Activated CD8-positive, alpha-beta memory T cell treated with anti-CD3 and anti-CD28 coated beads, Interleukin-2, amount 50 U/mL, for 48 hours (primary cell): ENCODE measurements around the gene BRIP1.
"Not testable (repeated sequence)": the region's sequence is repeated elsewhere in the genome, so short reads cannot be mapped to it uniquely, and the experiment has no call there.

Source experiments
- DNase-seq: peaks from one replicate; pipeline ENCODE4 v3.0.0-alpha.2; 2020

Gene BRIP1

DNA sequence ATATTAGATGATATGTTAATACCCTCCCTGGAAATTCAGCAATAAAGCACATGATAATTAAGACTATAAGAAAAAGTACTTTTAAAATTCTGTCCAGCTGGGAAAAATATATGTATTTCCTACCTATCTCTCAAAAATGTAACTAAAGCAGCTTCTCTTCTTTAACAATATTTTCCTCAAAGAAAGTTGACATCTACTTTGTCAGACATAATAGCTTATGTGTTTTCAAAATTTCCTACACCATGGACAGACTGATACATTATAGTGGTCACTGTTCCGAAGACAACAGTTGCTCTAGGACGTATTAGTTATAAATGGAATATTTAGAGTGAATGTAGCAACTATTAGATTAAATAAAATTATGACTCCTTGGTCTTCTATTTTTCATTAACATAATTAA is 140.9 kb downstream of the BRIP1 start:
- no peak for DNase-seq

- DNase-seq, result no peak
These were observed 143.1 kb downstream of the BRIP1 start for GRCh38 chr17:61720016-61720795.

- DNase-seq, result not testable (repeated sequence)
These were observed 144.1 kb downstream of the BRIP1 start for GRCh38 chr17:61719220-61719619.

GRCh38 chr17:61718022-61718421 is 145.3 kb downstream of the BRIP1 start:
- no peak for DNase-seq

- DNase-seq, result no peak
These were observed 146.0 kb downstream of the BRIP1 start for GRCh38 chr17:61717352-61717751.

DNA sequence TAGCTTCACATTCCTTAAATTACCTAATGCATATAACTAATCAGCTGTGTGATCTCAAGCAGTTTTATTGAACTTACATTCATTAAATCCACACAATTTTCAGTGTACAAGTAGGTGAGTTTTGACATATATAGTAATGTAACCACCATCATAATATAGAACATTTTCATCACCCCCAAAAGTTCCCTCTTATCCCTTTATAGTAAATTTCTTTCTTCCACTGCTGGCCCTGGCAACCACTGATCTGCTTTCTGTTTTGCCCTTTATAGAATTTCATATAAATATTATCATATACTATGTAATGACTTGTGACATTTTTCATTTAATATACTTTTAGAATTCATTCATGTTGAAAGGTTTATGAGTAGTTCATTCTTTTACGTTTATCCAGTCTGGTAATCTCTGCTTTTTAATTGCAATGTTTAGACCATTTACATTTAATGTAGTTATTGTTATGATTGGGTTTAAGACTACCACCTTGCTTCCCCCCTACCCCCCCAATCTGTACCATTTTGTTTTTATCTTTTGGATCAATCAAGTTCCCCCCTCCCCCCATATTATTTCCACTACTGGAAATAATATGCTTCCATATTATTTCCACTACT is 147.0 kb downstream of the BRIP1 start:
- DNase-seq, result no peak

GRCh38 chr17:61715348-61715747 is 148.0 kb downstream of the BRIP1 start:
- no peak for DNase-seq

DNA sequence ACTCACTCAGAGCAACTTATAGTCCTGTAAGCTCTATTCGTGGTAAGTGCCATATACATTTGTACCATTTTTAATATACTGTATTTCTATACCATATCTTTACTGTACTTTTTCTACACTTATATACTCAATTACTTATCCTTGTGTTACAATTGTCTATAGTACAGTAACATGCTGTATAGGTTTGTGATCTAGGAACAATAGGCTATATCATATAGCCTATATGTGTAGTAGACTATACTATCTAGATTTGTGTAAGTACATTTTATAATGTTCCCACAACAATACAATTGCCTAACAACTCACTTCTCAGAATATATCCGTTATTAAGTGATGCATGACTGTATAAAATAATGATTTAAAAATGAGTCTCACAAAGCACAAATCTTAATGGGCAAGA is 149.0 kb downstream of the BRIP1 start:
- no peak for DNase-seq

GRCh38 chr17:61713035-61713434 is 150.3 kb downstream of the BRIP1 start:
- no peak for DNase-seq

DNA sequence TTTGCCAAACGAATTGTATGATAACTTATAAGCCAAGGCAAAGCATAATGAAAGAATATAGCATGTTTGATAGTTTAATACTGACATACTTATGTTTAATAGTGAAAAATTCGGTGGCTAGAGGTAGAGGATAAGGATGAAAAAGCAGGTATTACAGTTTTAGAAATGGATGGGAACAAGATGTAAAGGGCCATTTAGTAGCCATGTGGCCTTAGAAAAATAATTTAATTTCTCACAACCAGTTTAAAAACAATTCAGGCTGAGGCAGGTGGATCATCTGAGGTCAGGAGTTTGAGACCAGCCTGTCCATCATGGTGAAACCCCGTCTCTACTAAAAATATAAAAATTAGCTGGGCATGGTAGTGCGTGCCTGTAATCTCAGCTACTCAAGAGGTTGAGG is 152.8 kb downstream of the BRIP1 start:
- DNase-seq, result no peak

DNA sequence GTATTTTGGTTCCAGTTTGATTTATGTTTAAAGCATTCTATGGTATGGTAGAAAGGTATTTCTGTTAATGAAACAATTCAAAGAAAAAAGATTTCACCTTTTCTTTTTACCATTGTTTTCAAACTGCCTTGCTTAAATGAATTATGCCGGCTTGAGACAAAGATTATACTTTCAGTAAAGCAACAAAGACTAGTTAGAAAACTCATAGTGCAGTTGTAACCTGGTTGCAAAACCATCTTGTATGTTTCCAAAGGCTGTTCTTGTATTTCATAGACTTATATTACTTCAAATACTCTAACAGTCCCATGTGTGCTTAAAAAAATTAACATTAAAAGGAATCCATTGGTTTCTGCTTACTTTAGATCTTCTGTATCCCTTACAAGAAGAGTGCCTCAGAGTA is 153.8 kb downstream of the BRIP1 start:
- no peak for DNase-seq

- DNase-seq, result no peak
These were observed 158.3 kb downstream of the BRIP1 start for GRCh38 chr17:61704935-61705449.

DNA sequence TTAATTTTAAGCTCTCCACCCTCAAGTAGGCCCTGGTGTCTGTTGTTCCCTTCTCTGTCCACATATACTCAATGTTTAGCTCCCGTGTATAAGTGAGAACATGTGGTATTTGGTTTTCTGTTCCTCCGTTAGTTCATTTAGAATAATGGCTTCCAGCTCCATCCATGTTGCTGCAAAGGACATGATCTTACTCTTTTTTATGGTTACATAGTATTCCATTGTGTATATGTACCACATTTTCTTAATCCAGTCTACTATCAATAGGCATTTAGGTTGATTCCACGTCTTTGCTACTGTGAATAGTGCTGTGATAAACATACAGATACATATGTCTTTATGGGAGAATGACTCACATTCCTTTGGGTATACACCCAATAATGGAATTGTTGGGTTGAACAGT is 160.9 kb downstream of the BRIP1 start:
- DNase-seq, result no peak

DNA sequence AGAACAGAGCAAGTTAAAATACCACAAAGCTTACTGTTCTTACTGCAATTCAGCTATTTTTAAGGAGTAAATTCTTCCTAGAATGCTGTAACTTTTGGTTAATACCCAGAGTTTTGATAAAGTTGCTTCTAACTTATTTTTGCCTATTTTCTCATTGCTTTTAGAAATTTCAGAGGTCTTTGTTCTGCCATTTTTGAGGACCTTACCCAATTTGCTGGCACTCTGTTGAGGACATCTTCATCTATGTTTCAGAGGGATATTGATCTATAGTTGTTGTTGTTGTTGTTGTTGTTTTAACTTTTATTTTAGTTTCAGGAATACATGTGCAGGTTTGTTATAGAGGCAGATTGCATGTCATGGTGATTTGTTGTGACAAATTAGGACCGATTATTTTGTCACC is 161.3 kb downstream of the BRIP1 start:
- no peak for DNase-seq

DNA sequence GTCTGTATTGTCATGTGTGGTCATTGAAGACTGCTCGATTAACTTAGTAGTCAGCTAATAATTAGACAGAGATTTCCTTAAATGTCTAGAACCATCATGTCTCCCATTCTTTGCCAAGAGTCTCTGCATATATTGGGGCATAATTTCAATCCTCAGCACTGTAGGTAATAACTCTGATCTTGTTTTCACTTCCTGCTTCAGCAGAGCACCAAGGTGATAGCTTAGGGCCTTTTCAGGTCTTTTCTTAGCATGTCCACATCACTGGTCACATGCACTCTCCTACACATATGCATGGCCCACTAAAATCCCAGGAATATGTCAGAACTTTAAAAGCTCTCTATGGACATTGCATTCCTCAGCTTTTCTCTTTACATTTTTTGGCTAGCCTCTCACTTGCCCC is 162.0 kb downstream of the BRIP1 start:
- DNase-seq, result no peak

GRCh38 chr17:61700252-61700651 is 163.1 kb downstream of the BRIP1 start:
- no peak for DNase-seq

DNA sequence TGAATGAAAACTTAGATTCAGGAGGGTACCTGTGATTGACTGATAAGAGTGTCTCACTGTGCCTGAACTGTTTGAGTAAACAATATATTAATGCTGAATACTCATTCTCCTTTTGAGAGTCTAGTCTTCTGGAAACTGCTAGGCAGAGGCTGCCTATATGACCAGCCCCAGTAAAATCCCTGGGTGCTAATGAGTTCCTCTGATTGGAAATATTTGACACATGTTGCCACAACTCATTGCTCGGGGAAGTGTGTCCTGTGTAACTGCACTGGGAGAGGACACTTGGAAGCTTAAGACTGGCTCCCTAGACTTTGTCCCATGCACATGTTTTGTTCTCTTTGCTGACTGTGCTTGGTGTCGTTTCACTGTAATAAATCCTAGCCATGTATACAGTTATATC is 163.6 kb downstream of the BRIP1 start:
- DNase-seq, result no peak

DNA sequence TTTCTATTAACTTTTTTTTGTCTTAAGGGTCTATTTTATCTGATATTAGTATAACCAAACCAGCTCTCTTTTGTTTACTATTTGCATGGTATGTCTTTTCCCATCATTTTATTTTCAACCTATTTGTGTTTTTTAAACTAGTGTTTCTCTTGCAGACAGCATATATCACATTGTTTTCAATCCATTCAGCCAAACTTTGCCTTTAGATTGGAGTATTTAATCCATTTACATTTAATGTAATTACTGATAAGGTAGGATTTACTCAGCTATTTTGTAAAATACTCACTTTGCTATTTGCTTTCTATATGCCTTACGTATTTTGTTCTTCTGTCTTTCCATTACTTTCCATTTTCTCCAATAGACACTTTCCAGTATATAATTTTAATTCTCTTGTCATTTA is 164.3 kb downstream of the BRIP1 start:
- DNase-seq, result no peak

GRCh38 chr17:61698244-61698643 is 165.1 kb downstream of the BRIP1 start:
- no peak for DNase-seq

DNA sequence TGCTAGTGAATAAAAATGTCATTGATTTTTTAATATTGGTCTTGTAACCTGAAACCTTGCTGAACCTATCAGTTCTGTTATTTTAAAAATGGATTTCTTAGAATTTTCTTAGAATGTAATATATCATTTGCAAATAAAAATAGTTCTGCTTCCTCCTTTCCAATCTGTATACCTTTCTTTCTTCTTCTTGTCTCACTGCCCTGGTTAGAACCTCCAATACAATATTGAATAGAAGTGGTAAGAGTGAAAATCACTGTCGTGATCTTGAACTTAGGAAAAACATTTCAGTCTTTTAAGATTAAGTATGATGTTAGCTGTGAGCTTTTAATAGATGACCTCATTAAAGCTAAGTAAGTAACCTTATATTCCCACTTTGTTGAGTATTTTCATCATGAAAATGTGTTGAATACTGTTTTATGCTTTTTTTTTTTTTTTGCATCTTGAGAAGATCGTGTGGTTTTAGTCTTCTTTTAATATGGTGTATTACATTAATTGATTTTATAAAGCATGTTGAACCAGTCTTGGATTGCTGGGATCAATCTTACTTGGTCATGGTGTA is 167.5 kb downstream of the BRIP1 start:
- no peak for DNase-seq

DNA sequence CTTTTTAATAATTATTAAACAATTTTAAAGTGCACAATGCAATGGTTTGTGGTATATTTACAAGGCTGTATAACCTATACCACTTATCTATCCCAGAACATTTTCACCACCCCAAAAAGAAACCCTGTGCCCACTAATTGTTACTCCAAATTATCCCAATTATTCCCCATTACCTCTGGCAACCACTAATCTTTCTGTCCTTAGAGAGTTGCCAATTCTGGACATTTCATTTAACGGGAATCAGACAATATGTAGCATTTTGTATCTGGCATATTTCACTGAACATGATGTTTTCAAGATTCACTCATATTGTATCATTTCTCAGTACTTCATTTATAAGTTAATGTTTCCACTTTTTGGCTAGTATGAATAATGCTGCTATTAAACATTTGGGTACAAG is 169.2 kb downstream of the BRIP1 start:
- DNase-seq, result no peak

- DNase-seq, result no peak
These were observed 173.6 kb downstream of the BRIP1 start for GRCh38 chr17:61689610-61690180.

GRCh38 chr17:61687769-61688168 is 175.6 kb downstream of the BRIP1 start:
- DNase-seq, result no peak

DNA sequence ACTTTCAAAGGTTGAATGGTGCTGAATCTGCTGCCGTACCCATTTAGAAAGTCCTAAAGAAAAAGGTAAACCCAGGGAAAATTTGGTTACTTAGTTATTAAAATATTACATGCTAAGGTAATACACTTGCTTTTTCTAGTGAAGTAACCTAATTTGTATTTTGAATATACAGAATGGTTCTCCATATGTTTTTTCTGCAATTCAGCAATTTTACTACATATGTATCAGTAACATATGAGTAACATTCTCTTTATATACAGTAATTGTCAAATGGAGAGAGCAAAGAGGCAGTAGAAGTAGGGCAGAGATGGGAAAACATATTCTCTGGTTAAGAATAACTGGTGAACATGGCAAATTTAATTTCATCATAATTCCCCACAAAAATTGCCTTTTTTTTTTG is 177.2 kb downstream of the BRIP1 start:
- no peak for DNase-seq
